Thyroid gland (tissue), 4 donors: Measurements from ENCODE around the gene GAB1.

Experiments
- CTCF ChIP-seq, 6 experiments: fragments of 200-600 bp in 3 of 6; fragments of 450-650 bp in 3 of 6; sonication (generic) in 3 of 6; IDR thresholded peaks; one replicate each; pipeline ENCODE4 v1.5.1; 2016 to 2019; ENCODE audit warnings: antibody characterized with exemption in 6 of 6, mild to moderate bottlenecking in 2 of 6, inconsistent platforms in 1 of 6, moderate library complexity in 1 of 6
- POLR2A ChIP-seq, 2 donors: fragments of 450-650 bp; IDR thresholded peaks; one replicate each; pipeline ENCODE4 v1.6.1; 2017; ENCODE audit warnings: antibody characterized with exemption in 2 of 2, mild to moderate bottlenecking in 2 of 2, moderate library complexity in 1 of 2

- no peak for TF ChIP-seq CTCF (IDR thresholded peaks at IDR 0.05)
- TF ChIP-seq POLR2A (IDR thresholded peaks at IDR 0.05), result no peak
These were observed 25.8 kb downstream of the GAB1 start for GRCh38 chr4:143362349-143363046.
